Measurements from ENCODE around the gene MAGEB5. TPM values are rescaled to one million over a fixed set of nuclear protein-coding genes. Genes with fewer than 3 reads are reported as not detected.
"Not testable (repeated sequence)": the region's sequence is repeated elsewhere in the genome, so short reads cannot be mapped to it uniquely, and the experiment has no call there.

MAGEB5 gene
- total RNA-seq, result not detected in 2 replicates

DNA sequence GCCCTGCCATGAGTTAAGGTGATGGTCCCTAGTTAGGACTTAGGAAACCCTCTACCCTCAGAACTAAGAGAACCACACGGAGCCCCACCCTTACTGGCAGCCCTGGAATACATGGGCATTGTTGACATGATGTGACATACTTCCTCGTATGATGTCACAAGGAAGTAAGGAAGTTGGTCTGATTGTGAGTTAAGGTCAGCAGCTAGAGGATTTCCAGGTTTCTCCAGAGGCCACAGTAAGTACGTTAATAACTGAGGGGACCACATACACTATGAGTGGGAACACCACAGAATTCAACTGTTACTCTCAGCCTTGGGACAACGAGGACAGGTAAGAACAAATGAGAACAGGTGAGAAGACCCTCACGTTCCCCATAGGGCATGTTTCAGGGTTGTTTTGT lies at the start of gene MAGEB5:
Gene MAGEB5, plus strand, starts transcription at position 301 of the 400 bp plus-strand sequence. CDS start 1,133 bp downstream, outside the sequence.
- no peak for DNase-seq

GRCh38 chrX:26192204-26192603 lies 23.8 kb upstream of the MAGEB5 start, which contains the start of gene MAGEB6:
MAGEB6 (plus strand) TSS chrX:26192440; CDS start chrX:26193847, 1,407 bp downstream.
- DNase-seq, result no peak

- peak; percentile 60 for DNase-seq
These were observed 12.4 kb upstream of the MAGEB5 start for GRCh38 chrX:26203561-26203960.

- not testable (repeated sequence) for DNase-seq
These were observed 11.3 kb upstream of the MAGEB5 start for GRCh38 chrX:26204717-26205116.

DNA sequence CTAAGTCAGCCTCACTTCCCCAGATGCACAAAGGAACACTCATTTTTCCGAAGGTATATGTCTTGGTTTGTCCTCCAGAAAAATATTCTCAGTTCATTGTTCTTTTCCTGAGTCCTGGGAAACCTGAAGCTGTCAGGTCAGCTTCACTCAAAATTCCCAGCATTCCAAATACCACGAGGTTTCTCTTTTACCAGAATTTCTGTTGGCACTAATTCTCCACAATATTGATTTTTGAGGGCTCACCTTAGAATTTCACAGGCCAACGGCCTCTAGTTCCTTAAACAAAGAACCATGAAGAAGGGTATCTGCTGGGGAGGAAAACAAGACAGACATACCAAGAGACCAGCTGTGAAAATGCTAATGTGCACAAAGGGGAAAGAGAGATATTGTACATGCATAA lies 8.0 kb upstream of the MAGEB5 start:
- DNase-seq, result no peak

- no peak for DNase-seq
These were observed 3.4 kb downstream of the MAGEB5 start for GRCh38 chrX:26219351-26219750.

DNA sequence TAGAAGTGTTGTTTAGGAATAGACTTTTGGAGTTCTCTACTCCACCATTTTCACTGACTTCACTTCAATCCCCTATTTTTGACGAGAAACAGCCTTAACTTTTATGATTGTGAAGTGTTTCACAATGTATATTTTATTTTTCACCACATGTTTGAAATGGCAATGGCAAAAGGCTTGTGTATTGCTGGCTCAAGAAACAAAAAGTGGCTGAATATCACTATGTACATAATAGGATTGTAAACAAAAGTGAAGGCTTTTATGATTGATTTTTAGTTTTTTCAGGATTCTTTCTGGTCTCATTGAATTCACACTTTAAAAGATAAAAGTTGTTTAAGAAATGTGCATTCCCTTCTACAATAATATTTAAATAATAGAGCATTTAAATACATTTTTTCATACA lies 18.2 kb downstream of the MAGEB5 start:
- no peak for DNase-seq

DNA sequence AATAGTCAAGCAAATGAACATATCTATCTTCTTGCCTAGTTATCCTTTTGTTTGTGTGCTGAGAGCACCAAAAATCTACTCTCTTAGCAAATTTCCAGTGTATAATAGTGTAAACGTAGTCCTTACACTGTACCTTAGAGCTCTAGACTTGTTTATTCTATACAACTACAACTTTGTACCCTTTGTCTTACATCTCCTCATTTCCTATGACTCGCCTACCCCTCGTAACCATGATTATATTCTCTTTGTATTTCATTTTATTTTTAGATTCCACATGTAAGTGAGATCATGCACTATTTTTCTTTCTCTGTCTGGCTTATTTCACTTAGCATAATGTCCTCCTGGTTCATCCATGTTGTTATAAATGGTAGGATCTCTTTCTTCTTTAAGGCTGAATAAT lies 37.6 kb downstream of the MAGEB5 start:
- DNase-seq, result peak; percentile 35

GRCh38 chrX:26254436-26254835 lies 38.5 kb downstream of the MAGEB5 start:
- no peak for DNase-seq

DNA sequence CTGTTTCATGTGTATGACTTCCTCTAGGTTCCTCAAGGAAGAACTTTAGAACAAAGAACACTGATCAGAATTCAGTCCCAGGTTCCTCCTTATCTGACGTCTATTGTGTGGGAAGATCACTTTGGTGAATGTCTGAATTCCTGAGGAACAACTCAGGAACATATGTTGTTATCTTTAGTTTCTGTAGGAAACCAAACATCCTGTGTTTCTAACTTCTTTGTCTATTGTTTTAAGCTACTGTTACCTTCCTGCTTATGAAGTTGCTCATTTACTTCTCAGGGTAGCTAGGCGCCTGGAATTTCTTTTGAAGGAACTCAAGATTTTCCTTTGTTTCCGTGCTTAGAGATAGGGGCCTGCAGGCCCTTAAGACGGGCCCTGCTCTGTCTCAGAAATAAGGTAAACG lies 46.2 kb downstream of the MAGEB5 start:
- peak; percentile 93 for DNase-seq

Other genes starting within 250 kb of the MAGEB5 start
- gene MAGEB18, start 77.8 kb upstream of the MAGEB5 start, total RNA-seq, result not detected in 2 replicates
- gene MAGEB6B, start 55.6 kb upstream of the MAGEB5 start, total RNA-seq, result not detected in 2 replicates
- not detected in 2 replicates for gene MAGEB6, start 23.7 kb upstream of the MAGEB5 start, total RNA-seq